B cell (primary cell): Measurements from ENCODE around the gene MAN1A1. TPM values are rescaled to one million over a fixed set of nuclear protein-coding genes. Genes with fewer than 3 reads are reported as not detected.

ENCODE experiments used
- ATAC-seq: fragments of 200-7000 bp; cut with Tn5 transposase; one replicate; pipeline ENCODE4 v1.10.0; 2021; ENCODE audit warnings: low read depth, mild to moderate bottlenecking, moderate number of reproducible peaks, moderate library complexity
- CTCF ChIA-PET: fragments of 350-600 bp; sonication (Branson Sonifier 250); formaldehyde crosslinking; loops from one replicate; lab custom pipeline; 2021; ENCODE audit warnings: antibody characterized with exemption, inconsistent platforms; lab: Charles Lee
- POLR2A ChIA-PET: fragments of 350-600 bp; sonication (Branson Sonifier 250); formaldehyde crosslinking; loops from one replicate; lab custom pipeline; 2021; ENCODE audit warnings: antibody characterized with exemption; lab: Charles Lee
- DNase-seq: peaks from one replicate; pipeline ENCODE4 v3.0.0; 2013
- H2AFZ ChIP-seq: 2 replicates; pipeline ENCODE4 v1.6.1; 2012; ENCODE audit warnings: mild to moderate bottlenecking, low read depth, low read length; ENCODE audit not compliant: insufficient read depth, poor library complexity, severe bottlenecking
- H3K27ac ChIP-seq, 2 donors: 1 replicate in 1 of 2; 2 replicates in 1 of 2; pipeline ENCODE4 v1.5.1; 2012 to 2013; ENCODE audit warnings: low read length in 2 of 2, mild to moderate bottlenecking in 2 of 2, moderate library complexity in 1 of 2
- H3K27me3 ChIP-seq, 4 experiments: fragments of 200-600 bp in 1 of 4; sonication (generic) in 1 of 4; replicated peaks in 1 of 4; 1 replicate in 2 of 4; 2 replicates in 2 of 4; pipeline versions ENCODE4 v1.6.1 to v1.7.0; 2013 to 2016; ENCODE audit warnings: low read length in 3 of 4, mild to moderate bottlenecking in 2 of 4, mixed read lengths in 1 of 4, moderate library complexity in 1 of 4; ENCODE audit not compliant: insufficient read depth in 4 of 4, control insufficient read depth in 3 of 4; ENCODE audit errors: control extremely low read depth in 1 of 4
- H3K36me3 ChIP-seq, 2 experiments: replicated peaks in 1 of 2; 1 replicate in 1 of 2; 2 replicates in 1 of 2; pipeline versions ENCODE4 v1.6.1 to v1.7.1; 2013; ENCODE audit warnings: low read length in 1 of 2; ENCODE audit not compliant: insufficient read depth in 2 of 2, control insufficient read depth in 1 of 2; ENCODE audit errors: control extremely low read depth in 1 of 2, extremely low read depth in 1 of 2
- H3K4me1 ChIP-seq, 2 donors: fragments of 200-600 bp in 1 of 2; sonication (generic) in 1 of 2; 1 replicate in 1 of 2; 2 replicates in 1 of 2; pipeline versions ENCODE4 v1.5.1 to v1.6.1; 2013 to 2017; ENCODE audit warnings: low read length in 2 of 2; ENCODE audit not compliant: control insufficient read depth in 2 of 2, insufficient read depth in 2 of 2
- H3K4me2 ChIP-seq: replicated peaks from 2 replicates; pipeline ENCODE3; 2012; ENCODE audit warnings: mild to moderate bottlenecking, low read depth, low read length; ENCODE audit not compliant: poor library complexity, severe bottlenecking
- H3K4me3 ChIP-seq, 5 experiments: fragments of 200-600 bp in 1 of 5; sonication (generic) in 1 of 5; 1 replicate in 3 of 5; 2 replicates in 2 of 5; pipeline versions ENCODE4 v1.5.1 to v1.7.0; 2011 to 2016; ENCODE audit warnings: low read length in 4 of 5, mild to moderate bottlenecking in 4 of 5, low read depth in 2 of 5, control low read depth in 1 of 5, moderate library complexity in 1 of 5; ENCODE audit not compliant: insufficient read depth in 1 of 5; ENCODE audit errors: control extremely low read depth in 1 of 5, extremely low read depth in 1 of 5
- H3K79me2 ChIP-seq: fragments of 200-600 bp; sonication (generic); one replicate; pipeline ENCODE4 v1.6.0; 2016; ENCODE audit warnings: low read length; ENCODE audit not compliant: control insufficient read depth, insufficient read depth
- H3K9ac ChIP-seq: fragments of 200-600 bp; sonication (generic); 2 replicates; pipeline ENCODE4 v1.6.1; 2017; ENCODE audit warnings: mild to moderate bottlenecking, low read length, moderate library complexity
- H3K9me3 ChIP-seq, 3 donors: one replicate each; pipeline versions ENCODE4 v1.6.1 to v1.7.1; 2013; ENCODE audit warnings: low read length in 2 of 3; ENCODE audit not compliant: control insufficient read depth in 2 of 3, insufficient read depth in 1 of 3; ENCODE audit errors: control extremely low read depth in 1 of 3
- H4K20me1 ChIP-seq: 2 replicates; pipeline ENCODE4 v1.6.0; 2012; ENCODE audit warnings: mild to moderate bottlenecking, low read length; ENCODE audit not compliant: insufficient read depth, control insufficient read depth, poor library complexity, severe bottlenecking
- H3K27ac Mint-ChIP-seq: one replicate; pipeline ENCODE4 v1.8.0; 2021; ENCODE audit warnings: mixed read lengths
- H3K27me3 Mint-ChIP-seq: one replicate; pipeline ENCODE4 v1.8.0; 2021; ENCODE audit warnings: mixed read lengths
- H3K4me1 Mint-ChIP-seq: one replicate; pipeline ENCODE4 v1.8.0; 2021; ENCODE audit warnings: mixed read lengths
- H3K4me3 Mint-ChIP-seq: one replicate; pipeline ENCODE4 v1.8.0; 2021; ENCODE audit warnings: mixed read lengths
- H3K9me3 Mint-ChIP-seq: one replicate; pipeline ENCODE4 v1.8.0; 2022; ENCODE audit warnings: mixed read lengths; ENCODE audit not compliant: insufficient read depth
- CTCF ChIP-seq: fragments of 200-600 bp; IDR thresholded peaks from one replicate; pipeline ENCODE4 v1.8.0; 2022; ENCODE audit warnings: antibody characterized with exemption, mild to moderate bottlenecking
- EZH2 ChIP-seq: IDR thresholded peaks from 2 replicates; pipeline ENCODE4 v1.6.1; 2012; ENCODE audit warnings: borderline replicate concordance, low read depth, mild to moderate bottlenecking, moderate library complexity, low read length; ENCODE audit not compliant: insufficient read depth, poor library complexity, severe bottlenecking
- WGBS: methylation state at CpG from one replicate; pipeline ENCODE4 v1.1.5; 2013; ENCODE audit warnings: missing lambda C conversion rate; ENCODE audit not compliant: insufficient coverage; 5-methylcytosine and 5-hydroxymethylcytosine counted together
- intact Hi-C: fragments of 100-400 bp; cut with micrococcal nuclease; formaldehyde crosslinking; loops from one replicate; pipeline ENCODE4 v1.10.0; 2022
- polyA plus RNA-seq: library from polyadenylated mRNA; depleted of rRNA; stranded (reverse); fragments of >200 nt; gene quantifications from 2 replicates; pipeline ENCODE4 v1.2.3, GENCODE V29; 2012
- total RNA-seq, 2 donors: library from RNA; stranded (reverse); fragments of 120-200 nt in 1 of 2; gene quantifications; 1 replicate in 1 of 2; 2 replicates in 1 of 2; pipeline versions ENCODE4 v1.2.3 to v1.2.4, GENCODE V29; 2013 to 2022

Gene MAN1A1
- total and polyA plus RNA-seq, 2 donors (not counting 1 experiment from before 2014, with no cell fraction given): 5.1 to 31.7 TPM

GRCh38 chr6:119280668-119281067, 68.9 kb downstream of the MAN1A1 start:
- H3K9ac ChIP-seq: no peak overlapping the region
- no peak for DNase-seq
- no peaks in the 10 kb centered on the region for H3K27me3 ChIP-seq
- POLR2A ChIA-PET: no interaction called here
- ATAC-seq: no peak
- H4K20me1 ChIP-seq: no peaks in the 10 kb centered on the region
- H3K9me3 Mint-ChIP-seq: no peaks in the 10 kb centered on the region
- H3K79me2 ChIP-seq: peaks cover 4% of the 10 kb centered on the region
- H2AFZ ChIP-seq: no peak overlapping the region
- WGBS: no CpG with 5 or more reads among the region's 2 CpGs
- H3K36me3 ChIP-seq: peaks cover 0 to 5% of the 10 kb centered on the region in 2 experiments
- intact Hi-C loops: no loop called here
- H3K9me3 ChIP-seq: no peaks in the 10 kb centered on the region
- no peaks in the 10 kb centered on the region for H3K4me1 ChIP-seq
- TF ChIP-seq EZH2: no peak
- TF ChIP-seq CTCF: no peak
- H3K4me3 ChIP-seq: no peak overlapping the region
- H3K27ac ChIP-seq: no peak overlapping the region
- no peaks in the 10 kb centered on the region for H3K27me3 Mint-ChIP-seq
- CTCF ChIA-PET: no interaction called here
- H3K4me2 ChIP-seq: no peak overlapping the region
- no peak overlapping the region for H3K4me3 Mint-ChIP-seq
- peaks cover 3% of the 10 kb centered on the region for H3K4me1 Mint-ChIP-seq
- no peak overlapping the region for H3K27ac Mint-ChIP-seq

- Histone ChIP-seq H3K4me1 (no peaks in the 10 kb centered on the region), H3K27me3 (no peaks in the 10 kb centered on the region), H4K20me1 (no peaks in the 10 kb centered on the region), H3K4me2 (no peak overlapping the region), H3K9ac (no peak overlapping the region), H3K9me3 (no peaks in the 10 kb centered on the region), H3K4me3 (no peak overlapping the region), H3K36me3 (peaks cover 0 to 5% of the 10 kb centered on the region in 2 experiments), H2AFZ (no peak overlapping the region), H3K79me2 (peaks cover 4% of the 10 kb centered on the region), H3K27ac (no peak overlapping the region)
- no peaks in the 10 kb centered on the region for H3K27me3 Mint-ChIP-seq
- no peak for TF ChIP-seq EZH2
- no peak for TF ChIP-seq CTCF
- H3K9me3 Mint-ChIP-seq: no peaks in the 10 kb centered on the region
- ATAC-seq (no peak), DNase-seq (no peak)
- ChIA-PET CTCF (no interaction called here), POLR2A (no interaction called here)
- intact Hi-C loops: no loop called here
- no CpG with 5 or more reads among the region's 1 CpG for WGBS
- no peak overlapping the region for H3K4me3 Mint-ChIP-seq
- no peak overlapping the region for H3K27ac Mint-ChIP-seq
- peaks cover 3% of the 10 kb centered on the region for H3K4me1 Mint-ChIP-seq
These were observed 69.5 kb downstream of the MAN1A1 start for GRCh38 chr6:119280080-119280479.
